Measurements from ENCODE around the gene ATXN7. TPM values are rescaled to one million over a fixed set of nuclear protein-coding genes. Genes with fewer than 3 reads are reported as not detected.

Gene ATXN7
- total RNA-seq, 1 donor from 2014 or later, result 43.2 TPM

DNA sequence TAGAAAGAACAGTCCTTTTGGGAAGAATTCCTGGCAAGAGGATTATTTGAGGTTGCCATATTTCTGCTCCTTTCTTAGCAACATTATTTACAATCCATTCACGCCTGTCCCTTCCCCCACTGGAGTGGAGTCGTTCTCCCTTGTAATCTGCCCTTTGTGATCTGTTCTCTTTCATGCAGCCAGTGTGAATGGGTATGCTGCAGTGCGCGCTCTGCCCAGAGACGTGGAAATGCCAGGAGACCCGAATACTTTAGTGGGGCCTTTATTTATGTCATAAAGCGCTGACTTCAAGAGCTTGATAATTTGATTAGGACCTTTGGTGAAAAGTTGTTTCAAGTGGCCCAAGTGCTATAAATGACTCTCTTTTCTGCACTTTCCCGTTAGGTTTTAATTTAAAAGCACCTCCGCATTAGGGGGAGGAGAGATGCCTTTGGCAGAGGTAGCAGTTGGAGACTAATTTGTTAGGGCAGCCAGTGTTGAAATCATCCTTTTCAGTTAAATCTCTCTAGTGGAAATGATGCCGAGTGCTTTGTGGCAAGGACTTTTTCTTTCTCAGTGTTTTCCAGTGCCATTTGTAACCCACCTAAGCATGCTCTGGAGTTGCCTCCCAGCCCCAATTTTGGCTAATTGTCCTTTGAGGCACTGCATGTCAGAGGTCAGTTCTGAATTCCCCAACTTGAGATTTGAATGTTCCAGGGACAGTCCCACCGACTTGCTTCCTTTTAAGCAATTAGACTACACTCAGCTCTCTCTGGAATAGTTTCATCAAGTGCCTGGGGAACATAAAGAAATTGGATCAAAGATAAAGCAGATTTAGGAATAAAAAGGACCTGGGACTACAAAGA, 107.2 kb downstream of the ATXN7 start:
- H3K9me3 ChIP-seq, result no peaks in the 10 kb centered on the region
- peaks cover 91% of the 10 kb centered on the region for H3K4me1 ChIP-seq
- TF ChIP-seq POLR2AphosphoS5 (IDR thresholded peaks at IDR 0.05; ENCODE audit: insufficient read depth in 1 of 2, low read depth in 1 of 2) (no peak), POLR2A (IDR thresholded peaks at IDR 0.05) (no peak)
- TF ChIP-seq, protein P1, sequence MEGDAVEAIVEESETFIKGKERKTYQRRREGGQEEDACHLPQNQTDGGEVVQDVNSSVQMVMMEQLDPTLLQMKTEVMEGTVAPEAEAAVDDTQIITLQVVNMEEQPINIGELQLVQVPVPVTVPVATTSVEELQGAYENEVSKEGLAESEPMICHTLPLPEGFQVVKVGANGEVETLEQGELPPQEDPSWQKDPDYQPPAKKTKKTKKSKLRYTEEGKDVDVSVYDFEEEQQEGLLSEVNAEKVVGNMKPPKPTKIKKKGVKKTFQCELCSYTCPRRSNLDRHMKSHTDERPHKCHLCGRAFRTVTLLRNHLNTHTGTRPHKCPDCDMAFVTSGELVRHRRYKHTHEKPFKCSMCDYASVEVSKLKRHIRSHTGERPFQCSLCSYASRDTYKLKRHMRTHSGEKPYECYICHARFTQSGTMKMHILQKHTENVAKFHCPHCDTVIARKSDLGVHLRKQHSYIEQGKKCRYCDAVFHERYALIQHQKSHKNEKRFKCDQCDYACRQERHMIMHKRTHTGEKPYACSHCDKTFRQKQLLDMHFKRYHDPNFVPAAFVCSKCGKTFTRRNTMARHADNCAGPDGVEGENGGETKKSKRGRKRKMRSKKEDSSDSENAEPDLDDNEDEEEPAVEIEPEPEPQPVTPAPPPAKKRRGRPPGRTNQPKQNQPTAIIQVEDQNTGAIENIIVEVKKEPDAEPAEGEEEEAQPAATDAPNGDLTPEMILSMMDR (IDR thresholded peaks at IDR 0.05), result no peak
- peak overlapping the region; percentile 20 for H3K27ac ChIP-seq
- no peak overlapping the region for H3K4me3 ChIP-seq
- no peak for DNase-seq (ENCODE audit: extremely low spot score in 2 of 2)
- H3K27me3 ChIP-seq, result no peaks in the 10 kb centered on the region
- intact Hi-C loops (cut with DNase I), result no loop called here
- no peaks in the 10 kb centered on the region for H3K36me3 ChIP-seq

DNA sequence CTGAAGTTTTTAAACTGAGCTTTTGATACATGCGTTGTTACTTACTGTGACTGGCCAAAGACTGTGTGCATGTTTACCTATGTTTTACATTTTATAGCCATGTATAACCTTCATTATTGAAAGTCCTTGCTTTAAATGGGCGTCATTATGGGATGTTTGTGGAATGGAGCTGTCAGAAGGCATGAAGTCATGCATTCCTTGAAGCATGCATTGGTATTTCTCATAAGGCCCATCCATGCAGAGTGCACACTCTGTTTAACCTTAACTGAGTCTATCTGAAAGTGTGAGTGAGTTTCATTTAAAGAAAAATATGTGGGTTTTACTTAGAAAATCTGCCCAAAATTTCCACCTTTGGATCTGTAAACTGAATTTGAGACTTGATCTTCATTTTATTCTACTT, 108.5 kb downstream of the ATXN7 start:
- H3K27me3 ChIP-seq, result no peaks in the 10 kb centered on the region
- H3K27ac ChIP-seq, result no peak overlapping the region
- H3K4me1 ChIP-seq, result peaks cover 95% of the 10 kb centered on the region

DNA sequence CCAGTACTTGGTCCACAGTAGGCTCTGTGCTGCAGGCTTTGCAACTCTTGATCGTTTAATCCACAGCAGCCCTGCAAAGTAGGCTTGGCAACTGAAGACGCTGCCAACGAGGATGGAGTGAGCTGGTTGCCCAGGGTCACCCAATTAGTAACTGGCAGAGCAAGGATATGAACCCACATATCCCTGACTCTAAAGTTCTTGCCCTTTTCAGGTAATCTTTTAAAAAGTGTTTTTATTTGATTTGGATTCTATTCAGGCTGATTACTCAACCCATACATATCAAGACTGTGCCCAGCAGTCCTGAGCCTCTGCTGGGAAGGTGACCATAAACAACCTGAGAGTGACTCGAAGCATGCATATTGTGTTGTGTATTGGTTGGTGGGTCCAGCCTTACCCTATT, 109.3 kb downstream of the ATXN7 start:
- TF ChIP-seq POLR2AphosphoS5 (IDR thresholded peaks at IDR 0.05; ENCODE audit: insufficient read depth in 1 of 2, low read depth in 1 of 2) (no peak), POLR2A (IDR thresholded peaks at IDR 0.05) (no peak)
- TF ChIP-seq, protein P1 (IDR thresholded peaks at IDR 0.05), result no peak
- intact Hi-C loops (cut with DNase I), result no loop called here
- no peak overlapping the region for H3K27ac ChIP-seq

More for the DNA sequence above, 108.5 kb downstream of the ATXN7 start:
- no peak for DNase-seq (ENCODE audit: extremely low spot score in 2 of 2)
- Histone ChIP-seq H3K4me3 (no peak overlapping the region), H3K36me3 (no peaks in the 10 kb centered on the region), H3K9me3 (no peaks in the 10 kb centered on the region)
- TF ChIP-seq POLR2A (IDR thresholded peaks at IDR 0.05) (no peak), POLR2AphosphoS5 (IDR thresholded peaks at IDR 0.05; ENCODE audit: insufficient read depth in 1 of 2, low read depth in 1 of 2) (no peak)
- TF ChIP-seq, protein P1 (IDR thresholded peaks at IDR 0.05), result no peak
- intact Hi-C loops (cut with DNase I), result no loop called here

DNA sequence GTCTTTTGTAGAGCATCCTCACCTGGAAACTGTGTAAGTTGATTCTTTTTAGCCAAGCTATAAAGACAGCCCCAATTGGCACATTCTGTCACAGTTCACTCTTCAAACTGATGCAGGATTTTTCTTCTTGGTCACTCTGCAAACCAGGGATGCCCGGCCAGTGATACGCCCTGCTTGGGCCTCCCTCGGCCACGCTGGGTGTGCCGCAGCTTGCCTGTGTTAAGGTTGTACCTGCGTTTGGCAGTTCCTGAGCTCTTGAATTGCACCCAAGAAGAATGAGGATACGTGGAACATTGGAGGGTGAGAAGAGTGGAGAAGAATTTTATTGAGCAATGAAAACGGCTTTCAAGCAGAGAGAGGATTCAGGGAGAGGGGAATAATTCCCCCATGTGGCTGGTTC, 109.7 kb downstream of the ATXN7 start:
- peaks cover 95% of the 10 kb centered on the region for H3K4me1 ChIP-seq
- intact Hi-C loops (cut with DNase I), result no loop called here
- no peak for DNase-seq (ENCODE audit: extremely low spot score in 2 of 2)

More for the DNA sequence above, 109.3 kb downstream of the ATXN7 start:
- Histone ChIP-seq H3K27me3 (no peaks in the 10 kb centered on the region), H3K36me3 (no peaks in the 10 kb centered on the region), H3K9me3 (no peaks in the 10 kb centered on the region), H3K4me3 (no peak overlapping the region), H3K4me1 (peaks cover 95% of the 10 kb centered on the region)
- DNase-seq (ENCODE audit: extremely low spot score in 2 of 2), result no peak

More for the DNA sequence above, 109.7 kb downstream of the ATXN7 start:
- no peaks in the 10 kb centered on the region for H3K27me3 ChIP-seq
- no peak overlapping the region for H3K27ac ChIP-seq
- TF ChIP-seq POLR2AphosphoS5 (IDR thresholded peaks at IDR 0.05; ENCODE audit: insufficient read depth in 1 of 2, low read depth in 1 of 2) (no peak), POLR2A (IDR thresholded peaks at IDR 0.05) (no peak)
- TF ChIP-seq, protein P1 (IDR thresholded peaks at IDR 0.05), result no peak
- H3K9me3 ChIP-seq, result no peaks in the 10 kb centered on the region
- H3K4me3 ChIP-seq, result no peak overlapping the region
- no peaks in the 10 kb centered on the region for H3K36me3 ChIP-seq
